ENCODE data around the gene TMC3. TPM values are rescaled to one million over a fixed set of nuclear protein-coding genes. Genes with fewer than 3 reads are reported as not detected.

TMC3 gene
- total RNA-seq, 4 donors from 2014 or later = 0.16 to 0.81 (median 0.36) TPM

- TF ChIP-seq CTCF (IDR thresholded peaks at IDR 0.05) (no peak), EP300 (IDR thresholded peaks at IDR 0.05) (no peak), POLR2AphosphoS5 (IDR thresholded peaks at IDR 0.05) (no peak), POLR2A (IDR thresholded peaks at IDR 0.05) (no peak)
- Histone ChIP-seq H3K36me3 (peaks cover 0 to 67% of the 10 kb centered on the region in 2 donors), H3K4me1 (peaks cover 0 to 10% (median 3%) of the 10 kb centered on the region in 3 donors), H3K4me3 (no peak overlapping the region), H3K27ac (no peak overlapping the region), H3K27me3 (no peaks in the 10 kb centered on the region), H3K9me3 (no peaks in the 10 kb centered on the region)
- no peak for ATAC-seq
- 84 to 97% methylated on average over 4 of the region's 4 CpGs for WGBS, 2 donors (ENCODE audit: low coverage in 1 of 2)
These were observed 72.6 kb downstream of the TMC3 start for GRCh38 chr15:81301385-81301784.

GRCh38 chr15:81299630-81300273 is 74.3 kb downstream of the TMC3 start:
- Histone ChIP-seq H3K27ac (peak overlapping the region in 1 of 4 donors; percentile 29), H3K4me3 (peak overlapping the region in 1 of 2 donors; percentile 19), H3K4me1 (peaks cover 0 to 23% (median 3%) of the 10 kb centered on the region in 3 donors), H3K27me3 (no peaks in the 10 kb centered on the region), H3K9me3 (no peaks in the 10 kb centered on the region), H3K36me3 (peaks cover 0 to 53% of the 10 kb centered on the region in 2 donors)
- 86% methylated on average over 1 of the region's 14 CpGs; no CpG with 5 or more reads in 1 of the 2 donors for WGBS, 2 donors (ENCODE audit: low coverage in 1 of 2)
- ATAC-seq = no peak
- TF ChIP-seq EP300 (IDR thresholded peaks at IDR 0.05) (no peak), POLR2A (IDR thresholded peaks at IDR 0.05) (no peak), CTCF (IDR thresholded peaks at IDR 0.05) (no peak), POLR2AphosphoS5 (IDR thresholded peaks at IDR 0.05) (no peak)

GRCh38 chr15:81299156-81299555 is 74.9 kb downstream of the TMC3 start:
- peak overlapping the region in 1 of 4 donors; percentile 29 for H3K27ac ChIP-seq
- H3K9me3 ChIP-seq = no peaks in the 10 kb centered on the region
- TF ChIP-seq EP300 (IDR thresholded peaks at IDR 0.05) (no peak), POLR2AphosphoS5 (IDR thresholded peaks at IDR 0.05) (no peak), POLR2A (IDR thresholded peaks at IDR 0.05) (no peak), CTCF (IDR thresholded peaks at IDR 0.05) (no peak)
- H3K4me3 ChIP-seq = peak overlapping the region in 1 of 2 donors; percentile 19
- H3K4me1 ChIP-seq = peaks cover 0 to 29% (median 3%) of the 10 kb centered on the region in 3 donors
- ATAC-seq = no peak
- no peaks in the 10 kb centered on the region for H3K27me3 ChIP-seq
- WGBS, 2 donors (ENCODE audit: low coverage in 1 of 2) = 60 to 90% methylated on average over 1 to 2 of the region's 3 CpGs
- H3K36me3 ChIP-seq = peaks cover 0 to 52% of the 10 kb centered on the region in 2 donors

GRCh38 chr15:81298611-81299010 is 75.4 kb downstream of the TMC3 start:
- 70 to 86% methylated on average over 2 of the region's 6 CpGs for WGBS, 2 donors (ENCODE audit: low coverage in 1 of 2)
- TF ChIP-seq POLR2A (IDR thresholded peaks at IDR 0.05) = no peak
- TF ChIP-seq CTCF (IDR thresholded peaks at IDR 0.05) = no peak
- TF ChIP-seq EP300 (IDR thresholded peaks at IDR 0.05) = no peak
- TF ChIP-seq POLR2AphosphoS5 (IDR thresholded peaks at IDR 0.05) = no peak
- H3K4me3 ChIP-seq = peak overlapping the region in 1 of 2 donors; percentile 19
- H3K9me3 ChIP-seq = no peaks in the 10 kb centered on the region
- H3K36me3 ChIP-seq = peaks cover 0 to 52% of the 10 kb centered on the region in 2 donors
- no peak overlapping the region for H3K27ac ChIP-seq
- no peak for ATAC-seq
- H3K4me1 ChIP-seq = peaks cover 0 to 30% (median 3%) of the 10 kb centered on the region in 3 donors
- H3K27me3 ChIP-seq = no peaks in the 10 kb centered on the region
